Glomerular visceral epithelial cell (primary cell): Measurements from ENCODE around the gene ALKBH5.
"Not testable (repeated sequence)": the region's sequence is repeated elsewhere in the genome, so short reads cannot be mapped to it uniquely, and the experiment has no call there.

Experiments used
- DNase-seq: peaks from one replicate; pipeline ENCODE4 v3.0.0-alpha.2; 2016; ENCODE audit errors: extremely low spot score

The ALKBH5 gene

GRCh38 chr17:18185832-18186626 is 2.4 kb downstream of the ALKBH5 start:
- peak; percentile 36 for DNase-seq

GRCh38 chr17:18186627-18186982 is 3.0 kb downstream of the ALKBH5 start:
- peak; percentile 4 for DNase-seq

- DNase-seq = no peak
These were observed 3.6 kb downstream of the ALKBH5 start for GRCh38 chr17:18187226-18187625.

- peak; percentile 76 for DNase-seq
These were observed 4.5 kb downstream of the ALKBH5 start for GRCh38 chr17:18187821-18188761.

- no peak for DNase-seq
These were observed 7.1 kb downstream of the ALKBH5 start for GRCh38 chr17:18190628-18191235.

- DNase-seq = peak; percentile 21
These were observed 7.6 kb downstream of the ALKBH5 start for GRCh38 chr17:18191236-18191667.

GRCh38 chr17:18191967-18192366 is 8.3 kb downstream of the ALKBH5 start:
- DNase-seq = peak; percentile 16

- no peak for DNase-seq
These were observed 10.8 kb downstream of the ALKBH5 start for GRCh38 chr17:18194394-18194793.

- no peak for DNase-seq
These were observed 11.2 kb downstream of the ALKBH5 start for GRCh38 chr17:18194804-18195203.

- DNase-seq = no peak
These were observed 11.6 kb downstream of the ALKBH5 start for GRCh38 chr17:18195246-18195645.

- DNase-seq = no peak
These were observed 14.0 kb downstream of the ALKBH5 start for GRCh38 chr17:18197535-18198194.

GRCh38 chr17:18198530-18198929 is 14.9 kb downstream of the ALKBH5 start:
- no peak for DNase-seq

GRCh38 chr17:18201108-18201507 is 17.5 kb downstream of the ALKBH5 start:
- no peak for DNase-seq

- no peak for DNase-seq
These were observed 19.7 kb downstream of the ALKBH5 start for GRCh38 chr17:18203308-18203707.

GRCh38 chr17:18205861-18206260 is 22.2 kb downstream of the ALKBH5 start:
- DNase-seq = no peak

GRCh38 chr17:18206962-18207361 is 23.3 kb downstream of the ALKBH5 start:
- no peak for DNase-seq

- DNase-seq = no peak
These were observed 24.5 kb downstream of the ALKBH5 start for GRCh38 chr17:18208092-18208491.

- no peak for DNase-seq
These were observed 30.1 kb downstream of the ALKBH5 start for GRCh38 chr17:18213666-18214270.

GRCh38 chr17:18216906-18217305 is 33.3 kb downstream of the ALKBH5 start:
- DNase-seq = not testable (repeated sequence)

- DNase-seq = peak; percentile 70
These were observed 33.9 kb downstream of the ALKBH5 start for GRCh38 chr17:18217412-18218015.
